ENCODE measurements around the gene CAVIN2. TPM values are rescaled to one million over a fixed set of nuclear protein-coding genes. Genes with fewer than 3 reads are reported as not detected.

CAVIN2 gene
- total RNA-seq, 1 experiment from 2014 or later, result 0.07 TPM

GRCh38 chr2:191877875-191878274 is 31.0 kb upstream of the CAVIN2 start:
- no TSS peak for BruUV-seq (replicated peaks)
- CTCF ChIA-PET, result interaction anchor here (1.1 kb wide), 1 partner anchor 284 kb away, joined by 3 read pairs; no protein-coding TSS in a partner anchor
- DNase-seq (no peak), ATAC-seq (no peak)
- POLR2A ChIA-PET (ENCODE audit: unreplicated experiment), result no interaction called here
- Histone ChIP-seq H3K4me3 (ENCODE audit: low read length) (no peak overlapping the region), H3F3A (ENCODE audit: low read length, unreplicated experiment) (peaks cover 4% of the 10 kb centered on the region), H3K4me1 (ENCODE audit: insufficient read depth, low read length) (peaks cover 19% of the 10 kb centered on the region), H2AFZ (ENCODE audit: low read length) (no peak overlapping the region), H3K9ac (ENCODE audit: low read length) (no peak overlapping the region), H4K20me1 (ENCODE audit: low read length) (no peaks in the 10 kb centered on the region), H3K9me3 (ENCODE audit: low read length) (no peaks in the 10 kb centered on the region), H3K27me3 (ENCODE audit: low read length) (no peaks in the 10 kb centered on the region), H3K9me2 (replicated peaks; ENCODE audit: low read length) (no peaks in the 10 kb centered on the region), H3K79me2 (ENCODE audit: low read length) (no peaks in the 10 kb centered on the region), H3K27ac (ENCODE audit: low read length) (no peak overlapping the region), H3K4me2 (ENCODE audit: low read length) (no peak overlapping the region), H3K36me3 (ENCODE audit: low read depth, low read length) (no peaks in the 10 kb centered on the region)
- intact Hi-C loops (cut with micrococcal nuclease), result no loop called here
- TF ChIP-seq EZH2 (IDR thresholded peaks at IDR 0.05; ENCODE audit: low read length, unreplicated experiment), result no peak
- TF ChIP-seq EZH2phosphoT487 (IDR thresholded peaks at IDR 0.05; ENCODE audit: borderline replicate concordance, low read length), result no peak
- TF ChIP-seq CTCF (conservative IDR thresholded peaks at IDR 0.05; ENCODE audit: low read depth, low read length), result no peak

GRCh38 chr2:191875859-191876258 is 29.0 kb upstream of the CAVIN2 start:
- CTCF ChIA-PET, result no interaction called here
- DNase-seq, result no peak

More at GRCh38 chr2:191875859-191876258, 29.0 kb upstream of the CAVIN2 start:
- Histone ChIP-seq H3F3A (ENCODE audit: low read length, unreplicated experiment) (peaks cover 4% of the 10 kb centered on the region), H3K79me2 (ENCODE audit: low read length) (no peaks in the 10 kb centered on the region), H3K36me3 (ENCODE audit: low read depth, low read length) (no peaks in the 10 kb centered on the region), H3K9me3 (ENCODE audit: low read length) (no peaks in the 10 kb centered on the region), H3K9me2 (replicated peaks; ENCODE audit: low read length) (no peaks in the 10 kb centered on the region), H3K4me2 (ENCODE audit: low read length) (no peak overlapping the region), H3K27me3 (ENCODE audit: low read length) (no peaks in the 10 kb centered on the region), H3K27ac (ENCODE audit: low read length) (no peak overlapping the region), H3K4me1 (ENCODE audit: insufficient read depth, low read length) (peaks cover 19% of the 10 kb centered on the region), H3K9ac (ENCODE audit: low read length) (no peak overlapping the region), H4K20me1 (ENCODE audit: low read length) (no peaks in the 10 kb centered on the region), H3K4me3 (ENCODE audit: low read length) (no peak overlapping the region), H2AFZ (ENCODE audit: low read length) (no peak overlapping the region)
- no peak for ATAC-seq
- intact Hi-C loops (cut with micrococcal nuclease), result no loop called here
- POLR2A ChIA-PET (ENCODE audit: unreplicated experiment), result no interaction called here
- no peak for TF ChIP-seq EZH2phosphoT487 (IDR thresholded peaks at IDR 0.05; ENCODE audit: borderline replicate concordance, low read length)
- TF ChIP-seq EZH2 (IDR thresholded peaks at IDR 0.05; ENCODE audit: low read length, unreplicated experiment), result no peak
- TF ChIP-seq CTCF (conservative IDR thresholded peaks at IDR 0.05; ENCODE audit: low read depth, low read length), result no peak
- BruUV-seq (replicated peaks), result no TSS peak
